NAMALWA (cell line): ENCODE results near the gene PLEKHA6.

ENCODE experiments used
- DNase-seq: peaks from one replicate; pipeline ENCODE4 v3.0.0-alpha.2; 2015; ENCODE audit warnings: low spot score

PLEKHA6 gene

DNA sequence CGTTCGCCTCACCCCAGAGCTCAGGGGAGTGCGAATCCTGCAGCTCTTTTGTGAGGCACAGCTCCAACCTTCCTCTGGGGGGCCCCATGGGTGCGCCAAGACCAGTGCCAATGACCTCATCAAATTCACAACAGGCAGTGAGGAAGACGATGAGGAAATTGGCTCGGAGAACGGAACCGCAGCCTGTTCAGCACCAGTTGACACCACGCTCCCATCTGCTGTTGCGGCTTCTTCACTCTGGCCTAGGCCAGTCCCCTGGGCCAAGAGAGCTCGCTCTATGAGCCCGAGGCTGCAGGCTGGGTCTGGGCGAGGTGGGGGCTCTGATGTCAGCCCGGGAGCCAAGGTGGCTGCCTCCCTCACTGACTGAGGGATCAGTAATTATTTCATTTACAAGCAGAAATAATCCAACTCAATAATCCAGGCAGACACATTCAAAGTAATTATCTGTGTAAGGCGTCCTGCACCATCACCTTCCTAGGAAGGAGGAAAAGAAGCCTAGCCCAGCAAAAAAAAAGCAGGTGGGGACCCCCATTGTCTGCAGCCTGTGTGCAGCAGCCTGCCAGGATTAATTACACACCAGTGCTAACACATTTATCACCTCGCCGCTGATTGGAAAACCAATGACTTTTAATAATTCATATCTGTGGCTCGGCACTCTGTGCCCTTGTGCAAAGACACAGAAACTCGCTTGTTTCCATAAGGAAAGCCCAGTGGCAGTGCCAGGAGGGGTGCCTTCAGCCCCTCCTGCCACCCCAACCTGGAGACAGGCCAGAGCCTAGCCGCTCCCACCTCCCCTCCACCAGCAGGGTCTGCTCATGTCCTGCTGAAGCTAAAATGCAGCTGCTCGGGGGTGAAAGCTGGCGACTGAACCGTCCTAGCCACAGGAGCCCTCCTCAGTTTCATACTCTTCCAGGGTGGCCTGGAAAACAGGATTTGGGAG, 1.9 kb downstream of the PLEKHA6 start:
- no peak for DNase-seq

DNA sequence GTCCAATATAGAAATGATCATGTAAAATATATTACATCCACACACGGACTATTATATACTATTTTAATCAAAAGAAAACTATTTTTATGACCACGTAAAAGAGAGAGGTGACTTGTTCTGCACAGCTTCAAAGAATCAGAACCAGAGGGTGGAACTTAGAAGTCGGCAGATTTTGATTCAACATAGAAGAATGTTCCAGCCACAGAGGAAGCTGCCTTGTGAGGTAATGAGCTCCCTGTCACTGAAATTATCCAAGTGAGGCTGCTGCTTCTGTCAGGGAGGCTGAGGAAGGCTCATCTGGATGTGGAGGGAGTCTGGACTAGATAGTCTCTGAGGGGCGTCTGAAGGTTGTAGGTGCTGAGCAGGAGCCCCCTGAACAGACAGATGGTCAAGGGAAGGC, 2.7 kb downstream of the PLEKHA6 start:
- DNase-seq, result no peak

DNA sequence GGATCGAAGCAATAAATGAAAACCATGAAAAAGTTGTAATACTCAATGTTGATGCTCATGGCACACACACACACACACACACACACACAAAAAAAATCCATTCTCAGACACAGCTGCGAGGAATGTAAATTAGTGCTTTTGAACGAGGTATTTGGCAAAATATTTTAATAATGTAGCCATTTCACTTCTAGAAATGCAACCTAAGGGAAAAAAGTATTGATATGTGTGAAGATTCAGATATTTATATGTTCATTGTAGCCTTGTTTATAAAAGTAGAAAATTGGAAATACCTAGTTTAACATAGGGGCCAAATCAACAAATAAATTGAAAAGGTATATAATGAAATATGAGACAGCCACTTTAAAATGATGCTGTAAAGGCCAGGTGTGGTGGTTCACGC, 3.8 kb downstream of the PLEKHA6 start:
- no peak for DNase-seq

DNA sequence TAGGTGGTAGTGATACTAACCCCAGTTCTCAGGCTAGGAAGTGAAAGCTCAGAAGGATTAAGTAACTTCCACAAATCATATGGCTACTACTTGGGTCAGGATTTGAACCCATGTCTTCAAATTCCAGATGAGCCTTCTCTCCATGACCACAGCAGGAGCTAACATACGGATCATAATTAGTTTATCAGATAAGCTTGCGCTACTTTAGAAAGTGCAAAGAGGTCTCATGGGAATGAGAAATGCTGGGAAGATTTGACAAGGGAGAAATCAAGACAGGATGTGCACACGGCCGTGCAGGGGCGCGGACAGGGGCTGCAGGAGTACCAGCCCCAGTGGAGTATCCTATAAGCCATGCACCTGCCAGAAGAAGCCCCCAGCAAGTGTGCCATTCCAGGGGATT, 5.2 kb downstream of the PLEKHA6 start:
- DNase-seq, result no peak

DNA sequence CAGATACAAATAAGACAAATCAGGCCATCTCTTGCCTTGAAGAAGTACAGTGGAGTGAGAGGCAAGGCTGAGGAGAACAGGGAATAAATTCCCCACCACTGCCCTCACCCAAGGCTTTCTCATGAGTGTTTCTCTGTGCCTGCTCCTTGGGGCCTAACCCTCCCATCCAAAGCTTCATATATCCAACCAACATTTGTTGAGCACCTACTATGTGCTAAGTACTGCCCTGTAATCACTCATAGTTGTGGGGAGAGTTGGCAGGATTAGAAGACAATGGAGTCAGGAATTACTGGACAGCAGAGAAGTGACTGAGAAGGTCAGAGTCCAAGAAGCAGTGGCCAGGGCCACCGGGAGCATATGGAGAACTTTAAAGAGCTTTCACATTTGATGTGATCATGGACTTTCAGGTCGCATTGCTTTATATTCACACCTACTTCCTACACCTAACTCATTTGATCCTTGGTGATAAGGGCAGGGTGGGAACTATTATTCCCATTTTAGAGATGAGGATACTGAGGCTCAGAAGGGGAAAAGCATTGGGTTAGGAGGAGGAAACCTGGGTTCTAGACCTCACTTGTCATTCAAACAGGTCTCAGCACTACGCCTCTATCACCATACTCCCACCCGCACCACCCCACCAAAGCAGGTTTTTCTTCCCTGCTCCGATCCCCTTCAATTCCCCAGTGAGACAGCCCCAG, 6.4 kb downstream of the PLEKHA6 start:
- DNase-seq, result no peak

DNA sequence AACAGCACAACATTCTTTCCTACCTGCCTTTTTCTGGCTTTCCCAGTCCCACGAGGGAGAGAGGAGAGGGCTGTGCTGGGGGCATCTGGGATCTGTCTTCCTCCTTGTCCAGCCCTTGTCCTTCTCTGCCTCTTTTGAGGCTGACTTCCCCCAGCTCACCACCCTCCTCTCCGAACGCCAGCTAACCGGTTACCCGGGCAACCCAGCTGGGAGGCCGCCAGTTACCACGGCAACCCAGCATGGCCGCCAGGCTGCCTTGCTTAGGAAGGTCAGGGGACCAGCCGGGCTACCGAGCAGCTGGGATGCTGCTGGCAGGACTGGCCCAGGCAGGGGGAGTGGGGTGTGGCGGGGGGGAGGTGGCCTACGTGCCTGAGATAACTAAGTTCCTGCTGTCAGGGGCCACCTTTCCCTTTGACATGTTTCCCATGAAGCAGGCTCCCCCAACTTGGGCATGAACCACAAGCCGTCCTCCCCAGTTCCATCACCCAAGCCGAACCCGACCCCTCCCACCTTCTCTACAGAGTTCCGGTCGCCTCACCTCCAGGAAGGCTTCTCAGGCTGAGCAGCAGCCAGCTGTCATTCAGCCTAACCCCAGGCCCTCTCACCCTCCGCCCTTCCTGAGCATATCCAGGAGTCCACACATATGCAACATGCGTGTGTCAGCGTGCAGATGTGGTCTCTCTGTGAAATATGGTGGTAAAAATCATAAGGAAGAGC, 8.7 kb downstream of the PLEKHA6 start:
- no peak for DNase-seq

DNA sequence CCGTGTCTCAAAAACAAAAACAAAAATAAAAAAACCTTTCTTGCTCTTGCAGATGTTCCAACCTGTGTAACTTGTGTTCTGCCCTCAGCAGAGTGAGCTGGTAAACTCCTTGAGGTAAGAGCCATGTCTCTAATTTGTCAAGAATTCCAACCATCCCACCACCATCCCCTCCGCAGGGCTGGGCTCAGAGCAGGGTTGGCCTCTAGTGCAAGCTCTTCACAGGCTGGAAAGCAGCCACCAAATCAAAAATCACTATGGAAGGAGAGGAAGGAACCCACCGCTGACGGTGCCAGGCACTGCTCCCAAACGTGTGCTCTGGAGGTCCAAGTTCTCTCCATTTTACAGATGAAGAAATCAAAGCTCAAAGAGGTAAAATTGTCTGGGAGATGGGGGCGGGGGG, 9.4 kb downstream of the PLEKHA6 start:
- no peak for DNase-seq

DNA sequence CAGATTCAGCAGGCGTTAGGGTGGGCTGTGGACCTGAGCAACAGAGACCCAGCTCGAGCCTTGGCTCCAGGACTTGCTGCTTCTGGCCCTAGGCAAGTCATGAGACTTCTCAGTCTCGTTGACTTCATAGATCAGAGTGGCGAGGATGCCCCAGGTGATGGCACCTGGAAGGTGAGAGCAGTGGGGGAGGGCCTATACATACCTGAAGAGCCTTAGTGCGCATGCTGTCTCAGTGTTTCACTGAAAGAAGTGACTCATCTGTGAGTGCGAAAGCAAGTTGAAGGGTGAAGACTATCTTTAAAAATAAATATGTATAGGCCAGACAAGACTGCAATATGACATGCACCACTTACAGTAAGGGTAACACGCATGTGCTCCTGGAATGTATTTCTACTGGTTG, 10.1 kb downstream of the PLEKHA6 start:
- DNase-seq, result no peak

DNA sequence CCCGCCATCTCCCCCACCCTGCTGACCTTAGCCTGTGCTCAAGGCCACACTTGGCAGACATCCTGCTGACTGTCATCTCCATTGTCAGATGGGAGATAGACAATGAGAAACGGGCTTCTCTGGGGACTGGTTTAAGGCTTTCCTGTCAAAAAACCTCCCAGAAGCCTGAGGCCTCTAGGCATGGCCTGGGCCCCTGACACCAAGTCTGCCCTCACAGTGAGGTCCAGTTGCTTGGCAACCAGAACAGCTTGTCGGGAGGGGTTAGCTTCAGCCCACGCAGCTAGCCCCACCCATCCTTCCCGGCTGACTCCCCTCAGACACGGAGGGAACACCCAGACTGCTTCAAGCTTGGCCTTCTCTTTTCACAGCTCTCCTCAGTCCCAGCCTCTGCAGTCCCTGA, 11.0 kb downstream of the PLEKHA6 start:
- no peak for DNase-seq

DNA sequence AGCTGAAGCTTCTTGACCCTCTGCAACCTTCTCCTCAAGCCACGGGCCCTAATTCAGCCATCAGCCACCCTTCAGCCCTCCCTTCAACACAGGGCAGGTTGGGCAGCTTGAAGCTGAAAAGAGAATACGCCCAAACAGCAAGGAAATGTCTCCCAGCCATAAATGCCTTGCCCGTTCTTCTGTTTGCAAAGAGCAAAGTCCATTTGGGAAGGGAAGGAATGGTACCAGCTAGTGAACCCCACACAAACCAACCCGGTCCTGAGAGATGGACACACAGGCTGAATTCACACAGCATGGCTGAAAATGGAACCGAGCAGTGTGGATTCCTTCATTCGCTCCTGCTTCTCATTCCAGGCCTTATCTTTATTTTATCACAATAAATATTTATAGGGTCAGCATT, 11.5 kb downstream of the PLEKHA6 start:
- DNase-seq, result no peak

DNA sequence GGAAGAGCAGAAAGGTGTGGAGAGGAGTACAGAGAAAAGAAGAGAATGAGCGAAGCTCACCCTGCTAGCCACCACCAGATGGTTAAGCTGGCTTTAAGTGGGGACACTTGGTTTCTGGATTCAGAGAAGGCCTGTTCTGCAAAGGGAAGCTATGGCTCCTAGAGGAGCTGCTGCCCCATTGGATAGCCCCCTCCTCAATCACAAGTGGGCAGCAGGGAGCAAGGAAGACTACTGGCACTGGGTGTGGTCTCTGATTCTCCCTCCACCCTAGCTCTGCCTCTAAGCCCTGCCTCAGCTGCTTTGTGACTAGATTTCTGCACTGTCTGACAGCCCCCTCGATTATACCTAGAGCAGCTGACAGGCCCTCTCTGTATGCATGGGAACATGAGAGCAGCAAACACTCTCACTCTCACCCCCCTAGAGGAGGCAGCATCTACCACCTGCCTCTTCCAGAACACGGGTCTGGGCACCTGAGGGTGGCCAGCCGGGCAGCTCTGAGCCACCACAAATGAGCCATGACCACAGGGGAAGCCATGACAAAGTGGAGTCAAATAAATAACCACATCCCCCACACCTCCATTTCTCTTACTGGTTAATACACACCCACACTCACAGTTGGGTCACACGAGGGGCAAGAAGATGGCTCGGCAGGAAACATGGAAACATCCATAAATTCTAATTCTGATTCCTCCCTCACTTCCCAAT, 13.6 kb downstream of the PLEKHA6 start:
- DNase-seq, result no peak

DNA sequence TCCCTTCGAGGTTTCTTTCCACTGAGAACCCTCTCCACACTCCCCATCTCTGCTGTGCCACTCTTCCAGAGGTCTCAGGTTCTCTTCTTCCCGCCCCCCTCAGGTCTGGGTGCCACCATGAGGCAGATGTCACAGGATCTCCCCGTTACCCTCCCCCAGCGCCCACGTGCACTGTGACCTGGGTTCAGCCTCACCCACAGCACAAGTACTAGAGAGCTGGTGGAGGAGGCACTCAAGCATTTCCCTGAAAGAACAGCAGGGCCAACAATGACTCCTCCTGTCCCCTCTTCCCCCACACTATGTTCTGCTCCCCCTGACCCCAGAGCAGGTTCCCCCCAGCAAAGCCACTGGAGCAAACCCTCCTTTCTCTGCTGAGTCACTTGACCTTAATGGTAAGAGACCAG, 14.3 kb downstream of the PLEKHA6 start:
- no peak for DNase-seq

DNA sequence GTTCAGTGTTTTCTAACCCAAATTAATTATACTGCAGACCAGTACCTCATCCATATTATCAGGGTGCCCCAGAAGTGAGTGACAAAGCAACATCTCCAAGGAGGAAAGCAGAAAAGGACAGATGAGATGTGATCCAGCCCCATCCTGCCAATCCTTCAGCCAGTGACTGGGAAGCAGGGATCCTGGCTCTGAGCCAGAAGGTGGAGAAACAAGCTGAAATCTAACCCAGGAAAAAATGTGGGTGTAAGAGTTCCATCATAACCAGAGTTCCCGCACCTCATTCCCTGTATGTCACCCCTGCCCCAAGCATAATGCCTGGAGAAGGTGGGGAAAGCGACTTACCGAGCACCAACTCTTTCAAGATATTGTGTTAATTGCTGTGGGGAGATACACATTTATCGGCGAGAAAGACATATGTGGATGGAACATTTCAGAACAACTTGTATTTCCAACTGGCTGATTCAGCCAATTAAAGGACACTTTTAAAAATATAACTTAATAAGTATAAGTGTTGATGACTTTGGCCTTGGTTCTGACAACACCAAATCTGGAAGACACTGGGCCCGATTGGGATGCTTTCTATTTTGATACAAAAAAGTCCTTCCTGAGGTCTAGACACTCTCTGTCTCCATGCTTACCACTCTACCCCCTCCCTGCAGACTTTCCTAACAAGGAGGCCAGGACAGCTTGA, 14.9 kb downstream of the PLEKHA6 start:
- DNase-seq, result no peak

DNA sequence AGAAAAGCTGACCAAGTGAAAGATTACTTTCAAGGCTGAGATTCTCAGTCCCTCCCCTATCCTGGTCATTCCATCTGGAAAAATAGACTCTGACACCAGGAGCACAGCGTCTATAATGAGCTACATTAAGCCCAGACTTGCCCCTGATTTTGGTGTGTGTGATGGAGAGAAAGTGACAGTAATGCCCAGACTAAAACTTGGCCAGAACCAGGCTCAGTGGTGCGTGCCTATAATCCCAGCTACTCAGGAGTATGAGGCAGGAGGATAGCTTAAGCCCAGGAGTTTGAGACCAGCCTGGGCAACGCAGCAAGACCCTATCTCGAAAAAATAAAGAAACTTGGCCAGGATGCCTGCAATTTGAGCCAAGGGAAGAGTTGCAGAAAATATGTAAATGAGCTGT, 15.9 kb downstream of the PLEKHA6 start:
- no peak for DNase-seq

DNA sequence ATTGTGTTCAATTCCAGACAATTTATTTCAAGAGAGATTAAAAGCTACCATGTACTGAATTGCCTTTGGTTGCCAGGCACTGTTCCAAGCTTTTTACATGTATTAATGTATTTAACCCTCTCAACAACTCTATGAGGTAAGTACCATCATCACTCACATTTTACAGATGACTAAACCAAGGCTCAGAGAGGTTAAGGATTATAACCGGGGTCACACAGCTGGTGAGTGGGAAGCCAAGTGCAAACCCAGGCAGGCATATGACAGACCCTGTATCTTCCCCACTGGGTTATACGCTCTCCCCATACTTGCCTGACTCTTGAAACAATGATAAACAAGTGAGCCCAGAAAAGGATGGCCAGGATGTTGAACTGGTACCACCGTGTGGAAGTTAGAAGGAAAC, 16.5 kb downstream of the PLEKHA6 start:
- no peak for DNase-seq

DNA sequence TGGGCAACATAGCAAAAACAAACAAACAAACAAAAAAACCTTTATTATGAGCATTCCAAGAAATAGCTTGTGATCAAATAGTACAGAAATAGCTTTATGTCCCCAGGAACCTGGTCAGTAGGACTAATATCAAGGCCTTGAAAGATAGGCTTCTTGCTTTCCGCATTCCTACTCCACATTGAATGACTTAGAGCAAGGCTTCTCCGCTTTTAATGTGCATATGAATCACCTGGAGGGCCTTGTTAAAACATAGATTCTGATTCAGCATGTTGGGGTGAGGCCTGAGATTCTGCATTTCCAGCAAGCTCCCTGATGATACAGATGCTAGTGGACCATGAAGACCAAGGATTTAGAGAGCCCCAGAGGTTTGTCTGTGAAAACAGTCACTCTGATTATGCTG, 17.4 kb downstream of the PLEKHA6 start:
- DNase-seq, result no peak

DNA sequence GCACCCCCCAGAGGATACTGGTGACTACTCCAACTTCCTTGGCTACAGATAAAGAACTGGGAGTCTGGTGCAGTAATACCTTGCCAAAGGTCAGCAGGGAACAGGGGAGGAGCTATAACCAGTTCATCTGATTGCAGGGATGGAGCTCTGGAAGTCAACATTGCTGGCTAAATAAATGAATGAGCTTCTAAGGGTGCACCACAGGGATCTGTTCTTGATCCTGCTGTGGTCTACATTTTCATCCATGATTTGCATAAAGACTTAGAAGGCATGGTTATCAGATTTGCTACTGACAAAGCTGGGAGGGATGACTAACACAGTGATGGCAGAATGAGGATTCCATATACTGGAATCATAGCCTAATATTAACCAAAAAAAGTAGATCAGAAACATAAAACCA, 18.3 kb downstream of the PLEKHA6 start:
- no peak for DNase-seq

DNA sequence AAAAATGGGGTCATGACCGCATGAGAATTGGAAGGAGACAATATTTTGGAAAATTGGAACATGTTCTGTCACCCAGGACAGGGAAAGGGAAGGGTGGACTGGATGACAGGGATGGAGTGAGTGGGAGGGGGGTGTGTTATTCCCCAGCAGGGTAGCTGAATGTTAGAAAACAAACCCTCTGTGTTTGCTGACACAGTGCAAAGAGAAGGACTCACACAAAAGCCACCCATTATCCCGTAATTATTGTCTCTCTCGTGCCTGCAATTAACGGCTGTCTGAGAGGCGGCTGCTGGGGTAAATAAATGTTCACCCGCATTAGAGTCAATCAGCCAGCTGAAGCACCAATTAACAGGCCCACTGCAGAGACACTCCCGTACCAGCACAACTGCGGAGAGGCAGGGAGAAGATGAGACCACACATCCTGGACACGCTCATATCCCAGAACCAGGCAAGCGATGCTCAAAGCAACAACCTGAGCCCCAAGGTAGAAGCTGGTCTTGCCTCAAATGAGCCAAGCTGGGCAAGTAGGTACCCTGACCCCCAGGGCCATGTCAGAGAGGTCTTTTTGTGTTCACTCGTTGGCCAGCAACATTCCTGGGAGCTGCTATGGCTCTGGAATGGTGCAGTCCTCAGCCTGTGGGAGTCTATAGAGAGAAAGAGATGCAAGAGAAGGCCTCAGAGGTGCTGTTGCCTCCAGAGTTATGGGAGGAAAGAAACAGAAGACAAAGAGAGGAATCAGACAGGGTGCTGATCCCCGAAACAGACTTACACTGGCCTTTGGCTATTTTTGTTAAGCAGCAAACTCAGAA, 19.4 kb downstream of the PLEKHA6 start:
- no peak for DNase-seq

DNA sequence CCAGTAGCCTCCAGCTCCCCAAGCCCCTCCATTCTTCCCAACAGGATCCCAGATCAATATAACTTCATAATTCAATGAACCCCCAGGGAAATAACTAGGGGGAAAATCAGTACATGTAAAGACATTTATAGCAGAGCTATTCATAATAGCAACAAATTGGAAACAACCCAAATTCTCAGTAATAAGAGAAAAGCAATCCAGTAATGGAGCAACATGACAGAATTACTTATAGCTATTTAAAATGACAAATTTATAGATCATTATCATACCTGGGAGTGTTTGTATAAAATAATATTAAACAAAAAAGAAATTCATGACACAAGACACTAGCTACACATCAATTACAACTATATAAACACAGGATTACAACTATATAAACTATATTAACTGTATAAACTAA, 20.2 kb downstream of the PLEKHA6 start:
- DNase-seq, result no peak

DNA sequence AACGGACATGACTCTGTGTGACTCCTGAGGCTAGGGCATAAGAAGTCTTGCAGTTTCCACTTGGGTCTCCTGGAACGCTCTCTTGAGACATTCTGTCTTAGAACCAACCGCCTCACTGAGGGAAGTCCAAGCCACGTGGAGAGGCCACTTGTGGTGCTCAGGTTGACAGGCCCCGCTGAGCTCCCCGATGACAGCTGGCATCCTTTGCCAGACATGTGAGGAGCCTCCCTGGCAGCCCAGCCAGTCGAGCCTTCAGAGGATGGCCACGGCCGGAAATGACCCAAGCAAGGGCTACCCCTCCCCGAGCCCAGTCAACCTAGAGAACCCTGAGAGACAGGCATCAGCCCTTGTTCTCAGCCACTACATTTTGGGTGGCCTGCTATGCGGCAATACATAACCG, 20.7 kb downstream of the PLEKHA6 start:
- no peak for DNase-seq

DNA sequence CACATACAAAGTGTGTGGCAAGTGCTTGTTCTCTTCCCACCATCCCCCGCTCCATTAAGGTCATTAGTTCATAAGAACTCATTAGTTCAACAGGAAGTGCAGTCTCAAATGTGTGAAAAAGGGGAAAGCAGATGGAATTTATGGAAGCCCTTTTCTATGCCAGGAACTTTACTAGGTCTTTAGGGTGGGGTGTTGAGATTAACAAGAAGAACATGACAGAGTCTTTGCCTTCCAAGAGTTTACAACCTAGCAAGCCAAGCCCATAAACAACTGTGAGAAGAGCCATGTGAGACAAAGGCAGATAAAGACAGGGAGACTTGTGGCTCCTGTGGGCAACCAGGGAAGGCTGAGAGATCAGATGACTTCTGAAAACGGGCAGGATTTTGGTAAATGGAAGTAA, 21.4 kb downstream of the PLEKHA6 start:
- no peak for DNase-seq
